ENCODE measurements around the gene ENDOV.

DNA sequence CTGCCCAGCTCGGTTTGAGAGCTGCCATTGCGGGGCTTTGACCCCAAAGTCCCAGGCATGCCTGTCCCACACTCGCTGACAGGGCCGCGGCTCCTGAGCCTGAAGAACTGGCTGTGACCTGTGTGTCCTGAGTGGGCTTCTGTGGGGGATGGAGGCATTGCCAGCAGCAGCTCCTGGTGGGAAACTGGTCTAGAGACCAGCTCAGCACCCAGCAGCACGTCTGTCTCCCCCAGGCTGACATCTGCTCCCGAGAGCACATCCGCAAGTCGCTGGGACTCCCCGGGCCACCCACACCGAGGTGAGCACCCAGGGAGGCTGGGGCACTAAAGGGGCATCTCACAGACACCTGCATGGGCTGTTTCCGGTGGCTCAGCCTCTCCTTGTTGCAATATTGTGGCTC, 13.4 kb downstream of the ENDOV start:
- no peak for TF ChIP-seq EP300 (IDR thresholded peaks at IDR 0.05; ENCODE audit: borderline replicate concordance)
- TF ChIP-seq CREB1 (IDR thresholded peaks at IDR 0.05; ENCODE audit: low read depth): no peak

Data from Ishikawa (cell line).